HEK293 (cell line): ENCODE measurements around the gene APOH.

Source experiments
- CTCF ChIA-PET: fragments of 350-600 bp; formaldehyde crosslinking; extraction: SDS; loops from one replicate; lab custom pipeline; 2021; ENCODE audit warnings: antibody characterized with exemption; lab: Yijun Ruan, JAX
- POLR2A ChIA-PET: fragments of 300-600 bp; formaldehyde crosslinking; extraction: SDS; loops from one replicate; lab custom pipeline; 2020; ENCODE audit warnings: antibody characterized with exemption, inconsistent platforms; lab: Yijun Ruan, JAX
- H3K27ac ChIP-seq: fragments of 200-500 bp; sonication (Bioruptor generic); 2 replicates; pipeline ENCODE4 v1.5.1; 2014; ENCODE audit warnings: low read depth, low read length, control low read depth, inconsistent platforms; ENCODE audit errors: extremely low read depth
- H3K36me3 ChIP-seq, 2 experiments: fragments of 200-500 bp in 1 of 2; sonication (Bioruptor generic) in 1 of 2; 1 replicate in 1 of 2; 2 replicates in 1 of 2; pipeline ENCODE4 v1.5.1; 2014 to 2017; ENCODE audit warnings: inconsistent platforms in 2 of 2, low read length in 2 of 2; ENCODE audit not compliant: control insufficient read depth in 2 of 2, insufficient read depth in 1 of 2
- H3K4me1 ChIP-seq: fragments of 200-500 bp; sonication (Bioruptor generic); 2 replicates; pipeline ENCODE4 v1.5.1; 2014; ENCODE audit warnings: mild to moderate bottlenecking, low read length, inconsistent platforms; ENCODE audit not compliant: control insufficient read depth, insufficient read depth
- H3K4me3 ChIP-seq: 2 replicates; pipeline ENCODE4 v1.5.1; 2011; ENCODE audit warnings: low read depth, mild to moderate bottlenecking, control low read depth, low read length, moderate library complexity
- H3K9me3 ChIP-seq: fragments of 200-500 bp; sonication (Bioruptor generic); 2 replicates; pipeline ENCODE4 v1.5.1; 2014; ENCODE audit warnings: low read depth, low read length, inconsistent platforms; ENCODE audit not compliant: control insufficient read depth, insufficient read depth
- KLF1 ChIP-seq: fragments of 450-650 bp; formaldehyde crosslinking; IDR thresholded peaks from 2 replicates; pipeline ENCODE4 v1.5.1; 2016; ENCODE audit warnings: missing biosample characterization, missing genetic modification characterization
- MYNN ChIP-seq: fragments of 450-650 bp; formaldehyde crosslinking; IDR thresholded peaks from 2 replicates; pipeline ENCODE4 v1.5.1; 2016; ENCODE audit warnings: missing biosample characterization, missing genetic modification characterization, borderline replicate concordance
- PRDM1 ChIP-seq: fragments of 450-650 bp; formaldehyde crosslinking; IDR thresholded peaks from 2 replicates; pipeline ENCODE4; 2016; ENCODE audit warnings: missing biosample characterization, missing genetic modification characterization
- RBAK ChIP-seq: fragments of 450-650 bp; formaldehyde crosslinking; IDR thresholded peaks from 2 replicates; pipeline ENCODE4 v1.5.1; 2016; ENCODE audit warnings: missing biosample characterization, missing genetic modification characterization
- ZFHX2 ChIP-seq: fragments of 450-650 bp; formaldehyde crosslinking; conservative IDR thresholded peaks from 2 replicates; pipeline ENCODE4 v1.5.1; 2016; ENCODE audit warnings: missing biosample characterization, missing genetic modification characterization
- ZNF133 ChIP-seq: fragments of 450-650 bp; formaldehyde crosslinking; IDR thresholded peaks from 2 replicates; pipeline ENCODE4 v1.5.1; 2016; ENCODE audit warnings: missing biosample characterization, missing genetic modification characterization
- ZNF175 ChIP-seq: fragments of 450-650 bp; formaldehyde crosslinking; IDR thresholded peaks from 2 replicates; pipeline ENCODE4 v1.5.1; 2016; ENCODE audit warnings: missing biosample characterization, missing genetic modification characterization
- ZNF561 ChIP-seq: fragments of 450-650 bp; IDR thresholded peaks from 2 replicates; pipeline ENCODE4 v1.5.1; 2018; ENCODE audit warnings: missing biosample characterization, missing genetic modification characterization, borderline replicate concordance
- ZNF610 ChIP-seq: fragments of 450-650 bp; formaldehyde crosslinking; IDR thresholded peaks from 2 replicates; pipeline ENCODE4 v1.5.1; 2016; ENCODE audit warnings: missing biosample characterization, missing genetic modification characterization, borderline replicate concordance
- ZNF76 ChIP-seq: fragments of 450-650 bp; formaldehyde crosslinking; IDR thresholded peaks from 2 replicates; pipeline ENCODE4; 2016; ENCODE audit warnings: low read depth, missing biosample characterization, missing genetic modification characterization, borderline replicate concordance
- TF ChIP-seq, protein P1 (sequence below): fragments of 450-650 bp; formaldehyde crosslinking; IDR thresholded peaks from 2 replicates; pipeline ENCODE4 v1.5.1; 2016; ENCODE audit warnings: missing biosample characterization, missing genetic modification characterization
- TF ChIP-seq, protein P2 (sequence below): fragments of 450-650 bp; formaldehyde crosslinking; IDR thresholded peaks from 2 replicates; pipeline ENCODE4 v1.5.1; 2016; ENCODE audit warnings: missing biosample characterization, missing genetic modification characterization
- TF ChIP-seq, protein P3 (sequence below): fragments of 450-650 bp; formaldehyde crosslinking; IDR thresholded peaks from 2 replicates; pipeline ENCODE4 v1.5.1; 2016; ENCODE audit warnings: missing biosample characterization, missing genetic modification characterization
- TF ChIP-seq, protein P4 (sequence below): fragments of 450-650 bp; formaldehyde crosslinking; IDR thresholded peaks from 2 replicates; pipeline ENCODE4 v1.5.1; 2016; ENCODE audit warnings: missing biosample characterization, missing genetic modification characterization

The APOH gene

DNA sequence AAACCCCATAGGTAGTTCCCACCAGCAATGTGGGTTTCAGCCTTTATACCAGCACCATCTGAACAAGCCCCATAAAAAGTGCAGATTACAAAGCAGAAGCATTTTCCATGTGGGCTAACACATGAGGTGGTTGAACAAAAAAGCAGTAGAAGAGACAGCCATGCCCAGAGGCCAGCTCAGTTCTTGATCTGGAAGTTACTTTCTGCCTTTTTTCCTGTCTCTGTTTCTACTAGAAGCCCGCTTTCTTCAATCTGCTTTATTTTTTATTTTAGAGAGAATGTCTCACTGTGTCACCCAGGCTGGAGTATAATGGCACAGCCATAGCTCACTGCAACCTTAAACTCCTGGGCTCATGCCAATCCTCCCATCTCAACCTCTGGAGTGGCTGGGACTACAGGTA, 31.5 kb upstream of the APOH start:
- Histone ChIP-seq H3K4me3 (no peak overlapping the region), H3K36me3 (no peaks in the 10 kb centered on the region), H3K4me1 (no peaks in the 10 kb centered on the region), H3K27ac (no peak overlapping the region), H3K9me3 (no peaks in the 10 kb centered on the region)
- POLR2A ChIA-PET, result no interaction called here
- no peak for TF ChIP-seq ZNF175 (tag by site-specific recombination)
- TF ChIP-seq, protein P1, sequence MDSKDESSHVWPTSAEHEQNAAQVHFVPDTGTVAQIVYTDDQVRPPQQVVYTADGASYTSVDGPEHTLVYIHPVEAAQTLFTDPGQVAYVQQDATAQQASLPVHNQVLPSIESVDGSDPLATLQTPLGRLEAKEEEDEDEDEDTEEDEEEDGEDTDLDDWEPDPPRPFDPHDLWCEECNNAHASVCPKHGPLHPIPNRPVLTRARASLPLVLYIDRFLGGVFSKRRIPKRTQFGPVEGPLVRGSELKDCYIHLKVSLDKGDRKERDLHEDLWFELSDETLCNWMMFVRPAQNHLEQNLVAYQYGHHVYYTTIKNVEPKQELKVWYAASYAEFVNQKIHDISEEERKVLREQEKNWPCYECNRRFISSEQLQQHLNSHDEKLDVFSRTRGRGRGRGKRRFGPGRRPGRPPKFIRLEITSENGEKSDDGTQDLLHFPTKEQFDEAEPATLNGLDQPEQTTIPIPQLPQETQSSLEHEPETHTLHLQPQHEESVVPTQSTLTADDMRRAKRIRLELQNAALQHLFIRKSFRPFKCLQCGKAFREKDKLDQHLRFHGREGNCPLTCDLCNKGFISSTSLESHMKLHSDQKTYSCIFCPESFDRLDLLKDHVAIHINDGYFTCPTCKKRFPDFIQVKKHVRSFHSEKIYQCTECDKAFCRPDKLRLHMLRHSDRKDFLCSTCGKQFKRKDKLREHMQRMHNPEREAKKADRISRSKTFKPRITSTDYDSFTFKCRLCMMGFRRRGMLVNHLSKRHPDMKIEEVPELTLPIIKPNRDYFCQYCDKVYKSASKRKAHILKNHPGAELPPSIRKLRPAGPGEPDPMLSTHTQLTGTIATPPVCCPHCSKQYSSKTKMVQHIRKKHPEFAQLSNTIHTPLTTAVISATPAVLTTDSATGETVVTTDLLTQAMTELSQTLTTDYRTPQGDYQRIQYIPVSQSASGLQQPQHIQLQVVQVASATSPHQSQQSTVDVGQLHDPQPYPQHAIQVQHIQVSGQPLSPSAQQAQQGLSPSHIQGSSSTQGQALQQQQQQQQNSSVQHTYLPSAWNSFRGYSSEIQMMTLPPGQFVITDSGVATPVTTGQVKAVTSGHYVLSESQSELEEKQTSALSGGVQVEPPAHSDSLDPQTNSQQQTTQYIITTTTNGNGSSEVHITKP (tag by site-specific recombination), result peak; percentile 98
- no peak for TF ChIP-seq ZNF561 (tag by site-specific recombination)
- TF ChIP-seq ZNF610 (tag by site-specific recombination), result no peak
- no peak for TF ChIP-seq ZNF76 (tag by site-specific recombination)
- TF ChIP-seq MYNN (tag by site-specific recombination), result no peak
- CTCF ChIA-PET, result interaction anchor here (0.5 to 1.5 kb wide), 3 partner anchors 242 to 631 kb away, joined by 3 to 6 read pairs (median 3); no protein-coding TSS in a partner anchor

DNA sequence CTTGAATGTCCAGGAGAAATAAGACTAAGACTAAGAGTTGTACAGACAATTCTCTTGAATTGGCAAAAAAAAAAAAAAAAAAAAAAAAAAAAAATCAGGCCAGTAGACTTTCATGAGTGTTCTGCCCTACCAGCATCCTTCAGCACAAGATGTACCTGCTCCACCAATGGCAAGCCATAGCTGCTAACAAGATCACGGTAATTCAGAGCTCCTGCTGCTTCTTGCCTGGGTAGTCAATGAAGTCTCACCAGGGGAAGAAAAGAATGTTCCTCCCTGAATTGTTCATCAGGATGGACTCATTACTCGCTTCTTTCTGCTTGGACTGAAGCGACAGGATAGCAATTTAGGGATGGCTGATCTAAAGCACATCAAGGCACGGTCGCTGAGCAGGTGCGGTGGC, 31.1 kb upstream of the APOH start:
- Histone ChIP-seq H3K4me3 (no peak overlapping the region), H3K4me1 (no peaks in the 10 kb centered on the region), H3K9me3 (no peaks in the 10 kb centered on the region), H3K27ac (no peak overlapping the region), H3K36me3 (no peaks in the 10 kb centered on the region)
- CTCF ChIA-PET, result interaction anchor here (1.5 kb wide), 1 partner anchor 307 kb away, joined by 3 read pairs; no protein-coding TSS in a partner anchor
- POLR2A ChIA-PET, result no interaction called here
- TF ChIP-seq PRDM1 (no peak), RBAK (tag by site-specific recombination) (no peak), KLF1 (tag by site-specific recombination) (no peak), ZNF133 (no peak), ZNF561 (tag by site-specific recombination) (no peak), ZFHX2 (tag by site-specific recombination) (no peak)
- TF ChIP-seq, protein P2, sequence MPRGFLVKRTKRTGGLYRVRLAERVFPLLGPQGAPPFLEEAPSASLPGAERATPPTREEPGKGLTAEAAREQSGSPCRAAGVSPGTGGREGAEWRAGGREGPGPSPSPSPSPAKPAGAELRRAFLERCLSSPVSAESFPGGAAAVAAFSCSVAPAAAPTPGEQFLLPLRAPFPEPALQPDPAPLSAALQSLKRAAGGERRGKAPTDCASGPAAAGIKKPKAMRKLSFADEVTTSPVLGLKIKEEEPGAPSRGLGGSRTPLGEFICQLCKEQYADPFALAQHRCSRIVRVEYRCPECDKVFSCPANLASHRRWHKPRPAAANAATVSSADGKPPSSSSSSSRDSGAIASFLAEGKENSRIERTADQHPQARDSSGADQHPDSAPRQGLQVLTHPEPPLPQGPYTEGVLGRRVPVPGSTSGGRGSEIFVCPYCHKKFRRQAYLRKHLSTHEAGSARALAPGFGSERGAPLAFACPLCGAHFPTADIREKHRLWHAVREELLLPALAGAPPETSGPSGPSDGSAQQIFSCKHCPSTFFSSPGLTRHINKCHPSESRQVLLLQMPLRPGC (tag by site-specific recombination), result no peak
- TF ChIP-seq, protein P3, sequence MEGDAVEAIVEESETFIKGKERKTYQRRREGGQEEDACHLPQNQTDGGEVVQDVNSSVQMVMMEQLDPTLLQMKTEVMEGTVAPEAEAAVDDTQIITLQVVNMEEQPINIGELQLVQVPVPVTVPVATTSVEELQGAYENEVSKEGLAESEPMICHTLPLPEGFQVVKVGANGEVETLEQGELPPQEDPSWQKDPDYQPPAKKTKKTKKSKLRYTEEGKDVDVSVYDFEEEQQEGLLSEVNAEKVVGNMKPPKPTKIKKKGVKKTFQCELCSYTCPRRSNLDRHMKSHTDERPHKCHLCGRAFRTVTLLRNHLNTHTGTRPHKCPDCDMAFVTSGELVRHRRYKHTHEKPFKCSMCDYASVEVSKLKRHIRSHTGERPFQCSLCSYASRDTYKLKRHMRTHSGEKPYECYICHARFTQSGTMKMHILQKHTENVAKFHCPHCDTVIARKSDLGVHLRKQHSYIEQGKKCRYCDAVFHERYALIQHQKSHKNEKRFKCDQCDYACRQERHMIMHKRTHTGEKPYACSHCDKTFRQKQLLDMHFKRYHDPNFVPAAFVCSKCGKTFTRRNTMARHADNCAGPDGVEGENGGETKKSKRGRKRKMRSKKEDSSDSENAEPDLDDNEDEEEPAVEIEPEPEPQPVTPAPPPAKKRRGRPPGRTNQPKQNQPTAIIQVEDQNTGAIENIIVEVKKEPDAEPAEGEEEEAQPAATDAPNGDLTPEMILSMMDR (tag by site-specific recombination), result no peak
- TF ChIP-seq, protein P4, sequence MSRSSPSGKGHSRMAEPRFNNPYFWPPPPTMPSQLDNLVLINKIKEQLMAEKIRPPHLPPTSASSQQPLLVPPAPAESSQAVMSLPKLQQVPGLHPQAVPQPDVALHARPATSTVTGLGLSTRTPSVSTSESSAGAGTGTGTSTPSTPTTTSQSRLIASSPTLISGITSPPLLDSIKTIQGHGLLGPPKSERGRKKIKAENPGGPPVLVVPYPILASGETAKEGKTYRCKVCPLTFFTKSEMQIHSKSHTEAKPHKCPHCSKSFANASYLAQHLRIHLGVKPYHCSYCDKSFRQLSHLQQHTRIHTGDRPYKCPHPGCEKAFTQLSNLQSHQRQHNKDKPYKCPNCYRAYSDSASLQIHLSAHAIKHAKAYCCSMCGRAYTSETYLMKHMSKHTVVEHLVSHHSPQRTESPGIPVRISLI, result peak; percentile 63; the same call in 1 of the 2 replicates
